Measurements from ENCODE around the gene DRG2. TPM values are rescaled to one million over a fixed set of nuclear protein-coding genes. Genes with fewer than 3 reads are reported as not detected.

DRG2 gene
- total and polyA plus RNA-seq, 2 of the 4 experiments (the other 2 are of a cell fraction): 43.6 to 45.1 TPM

DNA sequence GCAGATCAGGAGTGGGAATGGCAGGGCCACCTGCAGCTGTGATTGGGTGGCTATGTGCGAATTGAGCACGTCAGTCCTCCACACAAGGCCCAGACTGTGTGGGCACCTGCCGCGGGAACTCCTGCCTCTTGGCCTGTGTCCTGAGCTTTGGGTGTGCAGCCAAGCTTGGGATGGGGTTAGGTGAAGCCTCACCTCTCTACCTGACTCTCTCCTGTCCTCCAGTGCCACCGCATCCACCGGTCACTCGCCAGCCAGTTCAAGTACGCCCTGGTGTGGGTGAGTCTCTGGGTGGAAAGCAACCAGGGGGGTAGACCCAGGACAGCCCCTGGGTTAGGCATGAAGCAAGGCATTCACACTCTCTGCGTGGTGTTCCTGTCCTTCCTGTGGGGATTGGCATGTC lies 18.5 kb downstream of the DRG2 start:
- H3K4me1 ChIP-seq (ENCODE audit: control insufficient read depth, insufficient read depth, low read length): no peaks in the 10 kb centered on the region
- ATAC-seq (ENCODE audit: low read depth): no peak
- no peaks in the 10 kb centered on the region for H4K20me1 ChIP-seq (ENCODE audit: insufficient read depth, low read length)
- no peak overlapping the region for H4K5ac ChIP-seq (ENCODE audit: low read depth, low read length)
- no peak overlapping the region for H3K27ac ChIP-seq (ENCODE audit: insufficient read depth, low read length)
- no peak overlapping the region for H3K56ac ChIP-seq (ENCODE audit: extremely low read depth, insufficient read depth, low read length)
- H4K8ac ChIP-seq (ENCODE audit: low read depth in 2 of 2, low read length in 2 of 2): no peak overlapping the region
- peaks cover 42% of the 10 kb centered on the region for H3K36me3 ChIP-seq (ENCODE audit: control insufficient read depth, insufficient read depth, low read length)
- no peak for DNase-seq
- BruUV-seq (replicated peaks): no TSS peak
- no peak overlapping the region for H2BK120ac ChIP-seq (ENCODE audit: low read depth, low read length)
- H3K4me2 ChIP-seq (ENCODE audit: low read depth, low read length): no peak overlapping the region
- POLR2A ChIA-PET (ENCODE audit: unreplicated experiment): no interaction called here
- no peak overlapping the region for H2BK15ac ChIP-seq (ENCODE audit: low read depth, low read length)
- peaks cover 5% of the 10 kb centered on the region; the same call in 1 of the 2 replicates for H3K9me1 ChIP-seq (ENCODE audit: insufficient read depth, low read length)
- H3K4me3 ChIP-seq (ENCODE audit: insufficient read depth, low read depth, low read length): no peak overlapping the region
- no peak overlapping the region for H2AFZ ChIP-seq (replicated peaks; ENCODE audit: low read length, poor library complexity)
- H4K91ac ChIP-seq (ENCODE audit: insufficient read depth, low read depth, low read length): no peak overlapping the region
- intact Hi-C loops (cut with micrococcal nuclease) (no loop called here), dilution Hi-C loops (cut with HindIII; ENCODE audit: low sequenced_read_pairs, unreplicated experiment) (no loop called here), in situ Hi-C loops (cut with MboI; ENCODE audit: low sequenced_read_pairs) (no loop called here)
- no peak overlapping the region for H3K4ac ChIP-seq (ENCODE audit: low read depth, low read length)
- no peak overlapping the region for H2AK5ac ChIP-seq (ENCODE audit: low read depth, low read length)
- H2AK9ac ChIP-seq (replicated peaks; ENCODE audit: low read depth, low read length, poor library complexity): no peak overlapping the region
- CTCF ChIA-PET: no interaction called here
- H2BK20ac ChIP-seq (ENCODE audit: low read depth, low read length): no peak overlapping the region
- WGBS, 2 experiments (ENCODE audit: extremely low coverage in 2 of 2, insufficient read length in 1 of 2): no CpG with 5 or more reads among the region's 9 CpGs
- no peak overlapping the region for H3K14ac ChIP-seq (replicated peaks; ENCODE audit: low read depth, low read length)
- no peak overlapping the region for H2BK5ac ChIP-seq (ENCODE audit: low read depth, low read length, poor library complexity, severe bottlenecking)
- H3K18ac ChIP-seq (ENCODE audit: low read depth, low read length): no peak overlapping the region
- no peak overlapping the region for H3K23ac ChIP-seq (ENCODE audit: low read depth, low read length)
- TF ChIP-seq CHD1 (IDR thresholded peaks at IDR 0.05; ENCODE audit: low read depth, low read length) (no peak), FOS (IDR thresholded peaks at IDR 0.05; ENCODE audit: low read depth, low read length) (no peak), CEBPB (IDR thresholded peaks at IDR 0.05; ENCODE audit: low read depth, low read length) (no peak), RFX5 (IDR thresholded peaks at IDR 0.05; ENCODE audit: low read depth, low read length) (no peak), MAZ (IDR thresholded peaks at IDR 0.05; ENCODE audit: borderline replicate concordance, low read depth, low read length) (no peak), MXI1 (IDR thresholded peaks at IDR 0.05; ENCODE audit: borderline replicate concordance, low read depth, low read length) (no peak), SMC3 (IDR thresholded peaks at IDR 0.05; ENCODE audit: low read depth, low read length) (no peak), RAD21 (IDR thresholded peaks at IDR 0.05; ENCODE audit: low read length) (no peak)
- TF ChIP-seq, protein P1, sequence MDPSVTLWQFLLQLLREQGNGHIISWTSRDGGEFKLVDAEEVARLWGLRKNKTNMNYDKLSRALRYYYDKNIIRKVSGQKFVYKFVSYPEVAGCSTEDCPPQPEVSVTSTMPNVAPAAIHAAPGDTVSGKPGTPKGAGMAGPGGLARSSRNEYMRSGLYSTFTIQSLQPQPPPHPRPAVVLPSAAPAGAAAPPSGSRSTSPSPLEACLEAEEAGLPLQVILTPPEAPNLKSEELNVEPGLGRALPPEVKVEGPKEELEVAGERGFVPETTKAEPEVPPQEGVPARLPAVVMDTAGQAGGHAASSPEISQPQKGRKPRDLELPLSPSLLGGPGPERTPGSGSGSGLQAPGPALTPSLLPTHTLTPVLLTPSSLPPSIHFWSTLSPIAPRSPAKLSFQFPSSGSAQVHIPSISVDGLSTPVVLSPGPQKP (IDR thresholded peaks at IDR 0.05; ENCODE audit: borderline replicate concordance, low read depth, low read length): no peak
- H3K27me3 ChIP-seq (ENCODE audit: control insufficient read depth, insufficient read depth, low read length): no peaks in the 10 kb centered on the region
- H3K9ac ChIP-seq (ENCODE audit: low read depth, low read length): no peak overlapping the region
- H3K9me3 ChIP-seq (ENCODE audit: control insufficient read depth, insufficient read depth, low read length): no peaks in the 10 kb centered on the region
- no peaks in the 10 kb centered on the region for H3K79me1 ChIP-seq (ENCODE audit: low read depth in 1 of 2, low read length in 2 of 2)

Data from IMR-90 (cell line).